ENCODE data around the gene YPEL3.

- peak in 4 of 6 experiments; percentile 25 to 48 (median 38) for TF ChIP-seq CTCF (IDR thresholded peaks at IDR 0.05)
- no peak for TF ChIP-seq POLR2A (IDR thresholded peaks at IDR 0.05)
Observed at GRCh38 chr16:30063893-30064728, 31.9 kb downstream of the YPEL3 start.

Measured in Peyer's patch (tissue), 4 donors.